PC-3 (cell line): ENCODE results near the gene MKNK1.

Experiments used
- CTCF ChIP-seq: fragments of 300-600 bp; sonication (generic); conservative IDR thresholded peaks from 2 replicates; pipeline ENCODE4 v1.5.1; 2017; ENCODE audit warnings: antibody characterized with exemption, low read depth, mild to moderate bottlenecking, low read length
- EZH2 ChIP-seq: fragments of 300-600 bp; sonication (generic); IDR thresholded peaks from one replicate; pipeline ENCODE4 v1.6.1; 2017; ENCODE audit warnings: antibody characterized with exemption, mild to moderate bottlenecking, low read length; ENCODE audit not compliant: unreplicated experiment

DNA sequence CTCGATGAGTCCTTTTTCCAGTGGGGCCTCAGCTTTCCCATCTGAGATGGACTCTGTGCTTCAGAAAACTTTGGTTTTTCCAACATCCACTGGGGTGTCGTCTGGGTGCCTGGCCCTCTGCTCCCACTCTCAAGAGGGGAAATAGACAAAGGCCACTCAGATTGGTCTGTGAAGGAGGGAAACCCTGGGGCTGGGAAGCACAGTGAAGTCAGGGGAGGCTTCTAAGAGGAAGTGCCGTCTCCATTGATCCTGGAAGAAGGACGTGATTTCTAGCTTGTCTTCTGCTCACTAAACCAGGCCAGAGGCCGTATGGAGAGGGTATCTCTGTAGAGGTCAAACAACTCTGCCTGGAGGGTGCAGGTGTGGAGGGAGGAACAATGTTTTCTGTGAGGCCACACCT, 57.9 kb downstream of the MKNK1 start:
- TF ChIP-seq EZH2 (no peak), CTCF (no peak)
